Esophagus muscularis mucosa (tissue), 4 donors: ENCODE measurements around the gene CAMSAP1.

ENCODE experiments used
- EP300 ChIP-seq: sonication (generic); formaldehyde crosslinking; IDR thresholded peaks from one replicate; pipeline ENCODE4 v1.6.1; 2017; ENCODE audit warnings: antibody characterized with exemption
- POLR2A ChIP-seq: fragments of 450-650 bp; IDR thresholded peaks from one replicate; pipeline ENCODE4 v1.6.1; 2017; ENCODE audit warnings: antibody characterized with exemption, moderate library complexity, mild to moderate bottlenecking, low read depth
- POLR2AphosphoS5 ChIP-seq, 2 donors: sonication (generic); formaldehyde crosslinking; IDR thresholded peaks; one replicate each; pipeline ENCODE4 v1.6.1; 2017; ENCODE audit warnings: antibody characterized with exemption in 2 of 2
- TF ChIP-seq, protein P1 (sequence below), 3 experiments: fragments of 200-600 bp in 2 of 3; fragments of 450-650 bp in 1 of 3; sonication (generic) in 2 of 3; IDR thresholded peaks; one replicate each; pipeline ENCODE4 v1.5.1; 2017 to 2019; ENCODE audit warnings: antibody characterized with exemption in 3 of 3, mild to moderate bottlenecking in 2 of 3, moderate library complexity in 1 of 3

DNA sequence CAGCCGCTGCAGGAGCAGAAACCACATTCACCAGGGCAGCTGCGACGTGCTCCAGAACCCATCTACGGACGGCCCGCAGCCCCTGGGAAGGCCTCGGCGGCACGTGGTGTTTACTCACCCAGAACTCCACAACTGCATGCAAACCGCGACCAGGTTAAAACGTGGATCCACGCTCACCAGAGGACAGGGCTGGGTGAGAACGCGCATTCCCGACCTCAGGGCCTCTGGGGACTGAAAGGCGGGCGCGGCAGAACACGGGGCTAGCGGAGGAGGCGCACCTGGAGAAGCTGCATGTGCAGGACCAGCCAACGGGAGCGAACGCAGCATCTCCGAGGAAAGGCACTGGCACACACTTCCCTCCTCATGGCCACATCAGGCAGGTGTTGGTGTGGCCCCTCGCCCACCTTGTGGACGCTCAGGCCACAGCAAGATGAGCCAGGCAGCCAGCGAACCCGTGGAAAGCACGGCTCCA lies 24.0 kb upstream of the CAMSAP1 start:
- TF ChIP-seq, protein P1, sequence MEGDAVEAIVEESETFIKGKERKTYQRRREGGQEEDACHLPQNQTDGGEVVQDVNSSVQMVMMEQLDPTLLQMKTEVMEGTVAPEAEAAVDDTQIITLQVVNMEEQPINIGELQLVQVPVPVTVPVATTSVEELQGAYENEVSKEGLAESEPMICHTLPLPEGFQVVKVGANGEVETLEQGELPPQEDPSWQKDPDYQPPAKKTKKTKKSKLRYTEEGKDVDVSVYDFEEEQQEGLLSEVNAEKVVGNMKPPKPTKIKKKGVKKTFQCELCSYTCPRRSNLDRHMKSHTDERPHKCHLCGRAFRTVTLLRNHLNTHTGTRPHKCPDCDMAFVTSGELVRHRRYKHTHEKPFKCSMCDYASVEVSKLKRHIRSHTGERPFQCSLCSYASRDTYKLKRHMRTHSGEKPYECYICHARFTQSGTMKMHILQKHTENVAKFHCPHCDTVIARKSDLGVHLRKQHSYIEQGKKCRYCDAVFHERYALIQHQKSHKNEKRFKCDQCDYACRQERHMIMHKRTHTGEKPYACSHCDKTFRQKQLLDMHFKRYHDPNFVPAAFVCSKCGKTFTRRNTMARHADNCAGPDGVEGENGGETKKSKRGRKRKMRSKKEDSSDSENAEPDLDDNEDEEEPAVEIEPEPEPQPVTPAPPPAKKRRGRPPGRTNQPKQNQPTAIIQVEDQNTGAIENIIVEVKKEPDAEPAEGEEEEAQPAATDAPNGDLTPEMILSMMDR (IDR thresholded peaks at IDR 0.05), result no peak
- TF ChIP-seq POLR2AphosphoS5 (IDR thresholded peaks at IDR 0.05) (no peak), POLR2A (no peak), EP300 (no peak)
